Umbilical cord (tissue), 2 donors: Measurements from ENCODE around the gene KRTAP16-1. TPM values are rescaled to one million over a fixed set of nuclear protein-coding genes. Genes with fewer than 3 reads are reported as not detected.
"Not testable (repeated sequence)": the region's sequence is repeated elsewhere in the genome, so short reads cannot be mapped to it uniquely, and the experiment has no call there.

Experiments used
- DNase-seq: peaks from one replicate; pipeline ENCODE4 v3.0.0-alpha.2; 2015; ENCODE audit warnings: low spot score
- total RNA-seq: library from RNA; depleted of rRNA; stranded (reverse); fragments of >200 nt; gene quantifications from one replicate; pipeline ENCODE4 v1.2.3, GENCODE V29; 2014; ENCODE audit warnings: low replicate concordance; ENCODE audit not compliant: insufficient read depth

KRTAP16-1 gene
- total RNA-seq, 1 donor from 2014 or later = not detected

GRCh38 chr17:41301916-41302901, 6.9 kb downstream of the KRTAP16-1 start, which contains the start of gene KRTAP29-1:
KRTAP29-1 (minus strand) TSS chr17:41302851; CDS start chr17:41302851, 0 bp downstream.
- no peak for DNase-seq

DNA sequence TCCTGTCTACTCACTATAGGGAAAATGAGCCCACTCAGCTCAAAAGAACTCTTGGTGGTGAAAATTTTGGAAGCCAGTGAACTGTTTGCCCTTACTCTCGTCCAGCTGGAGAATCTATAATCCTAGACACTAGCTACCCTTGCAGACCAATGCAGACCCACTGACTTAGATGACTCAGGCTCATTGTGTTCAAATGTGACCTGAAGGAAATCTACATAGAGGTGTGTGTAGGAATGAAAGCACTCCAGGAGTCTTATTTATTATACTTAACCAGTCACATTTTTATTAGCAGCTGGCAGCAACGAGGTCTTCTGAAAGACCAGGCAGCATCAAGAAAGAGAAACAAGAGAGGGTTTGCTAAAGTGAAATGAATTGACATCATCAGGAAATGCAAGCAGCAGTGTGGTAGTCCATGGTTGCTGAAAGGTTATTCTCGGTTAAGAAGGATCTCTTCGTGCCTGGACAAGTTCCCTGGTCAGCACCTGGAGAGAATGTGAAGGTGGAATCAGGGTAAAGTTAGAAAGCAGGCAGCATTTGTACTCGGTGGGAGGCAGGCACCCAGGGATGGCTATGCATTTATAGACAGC, 7.8 kb downstream of the KRTAP16-1 start:
- DNase-seq = peak; percentile 16

DNA sequence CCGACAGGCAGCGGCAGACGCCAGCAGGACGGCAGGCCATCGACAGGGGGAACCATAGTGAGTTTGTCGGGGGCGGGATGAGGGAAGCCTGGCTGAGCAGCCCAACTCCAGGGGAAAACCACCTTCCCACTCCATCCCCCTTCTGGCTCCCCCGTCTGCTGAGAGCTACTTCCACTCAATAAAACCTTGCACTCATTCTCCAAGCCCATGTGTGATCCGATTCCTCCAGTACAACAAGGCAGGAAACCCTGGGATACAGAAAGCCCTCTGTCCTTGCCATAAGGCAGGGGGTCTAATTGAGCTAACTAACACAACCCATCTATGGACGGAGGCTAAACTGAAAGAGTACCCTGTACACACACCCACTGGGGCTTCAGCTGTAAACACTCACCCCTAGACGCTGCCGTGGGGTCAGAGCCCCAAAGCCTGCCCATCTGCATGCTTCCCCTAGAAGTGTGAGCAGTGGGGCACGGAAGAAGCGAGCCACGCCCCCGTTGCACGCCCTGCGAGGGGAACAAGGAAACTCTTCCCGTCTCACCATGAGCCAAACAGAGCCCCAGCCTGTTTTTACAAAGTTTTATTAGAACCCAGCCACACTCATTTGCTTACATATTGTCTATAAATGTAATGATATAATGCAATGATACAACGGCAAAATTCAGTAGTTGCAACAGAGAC, 10.5 kb downstream of the KRTAP16-1 start:
- no peak for DNase-seq

DNA sequence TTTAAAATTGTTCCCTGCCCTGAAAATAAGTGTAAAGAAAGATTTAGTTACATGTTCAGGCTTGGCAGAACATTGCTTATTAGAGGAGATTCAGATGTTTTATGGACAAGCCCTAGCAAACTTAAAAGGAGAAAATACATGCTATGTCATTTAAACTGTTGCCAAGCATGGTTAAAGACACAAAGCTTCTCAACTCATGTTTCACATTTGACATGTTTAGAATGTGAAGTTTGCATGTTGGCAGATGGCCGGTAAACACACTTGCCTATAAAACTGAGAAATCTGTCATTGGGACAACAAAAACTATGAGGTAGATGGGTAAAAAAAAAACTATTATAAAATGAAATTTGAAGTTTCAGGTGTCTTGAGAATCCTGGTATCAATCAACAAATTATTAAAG, 12.3 kb downstream of the KRTAP16-1 start:
- peak; percentile 34 for DNase-seq

DNA sequence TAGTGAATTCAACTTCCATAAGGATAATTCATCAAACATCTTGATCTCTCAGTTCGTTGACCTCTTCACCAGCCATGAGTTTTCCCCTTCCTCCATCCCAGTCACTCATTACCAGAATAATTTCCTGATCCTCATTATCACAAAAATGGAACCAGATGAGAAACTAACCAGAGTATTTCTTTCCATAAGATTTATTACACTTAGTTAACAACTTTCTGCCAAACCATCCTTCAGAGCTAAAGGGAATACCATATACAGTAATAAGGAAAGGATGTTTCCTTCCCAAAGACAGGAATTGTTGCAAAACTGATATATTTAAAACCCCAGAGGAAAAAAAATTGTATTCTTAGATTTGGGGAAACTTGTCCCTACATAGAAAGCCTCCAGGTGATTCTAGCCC, 15.1 kb downstream of the KRTAP16-1 start:
- DNase-seq = no peak

DNA sequence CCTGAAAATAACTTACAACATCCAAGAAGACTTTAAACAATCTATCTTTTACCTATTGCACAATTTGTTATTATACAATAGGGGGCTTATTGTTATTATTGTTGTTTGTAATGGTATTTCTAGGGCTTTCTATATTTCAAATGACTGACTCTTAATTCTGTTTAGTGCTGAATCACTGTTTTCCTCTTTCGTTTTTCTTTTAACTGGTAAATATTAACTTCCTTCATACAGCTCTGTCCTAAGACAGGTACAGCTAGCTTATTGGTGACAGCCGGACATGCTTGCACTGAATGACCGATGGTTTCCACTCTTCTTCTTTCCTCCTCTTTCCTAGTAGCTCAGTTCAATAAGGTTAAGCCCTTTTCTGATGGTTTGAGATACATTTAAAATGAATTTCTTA, 22.1 kb downstream of the KRTAP16-1 start:
- DNase-seq = no peak

DNA sequence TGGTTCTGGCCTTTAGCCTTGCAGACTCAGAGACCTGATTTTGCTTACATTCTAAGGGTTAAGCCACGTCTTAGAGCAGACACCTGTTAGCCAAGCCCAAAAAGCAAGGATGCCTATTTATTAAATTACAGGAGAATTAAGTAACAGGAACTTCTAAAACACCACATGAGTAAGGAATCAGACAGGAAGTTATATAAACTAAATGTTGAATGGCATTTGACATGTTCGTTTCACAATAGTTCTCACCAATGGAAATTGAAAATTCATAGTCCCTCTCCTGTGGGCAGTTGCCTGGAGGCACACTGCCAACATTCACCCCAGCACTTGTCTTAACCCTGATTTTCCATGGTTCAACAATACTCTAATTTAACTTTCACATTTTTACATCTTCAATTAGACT, 24.6 kb downstream of the KRTAP16-1 start:
- DNase-seq = no peak

DNA sequence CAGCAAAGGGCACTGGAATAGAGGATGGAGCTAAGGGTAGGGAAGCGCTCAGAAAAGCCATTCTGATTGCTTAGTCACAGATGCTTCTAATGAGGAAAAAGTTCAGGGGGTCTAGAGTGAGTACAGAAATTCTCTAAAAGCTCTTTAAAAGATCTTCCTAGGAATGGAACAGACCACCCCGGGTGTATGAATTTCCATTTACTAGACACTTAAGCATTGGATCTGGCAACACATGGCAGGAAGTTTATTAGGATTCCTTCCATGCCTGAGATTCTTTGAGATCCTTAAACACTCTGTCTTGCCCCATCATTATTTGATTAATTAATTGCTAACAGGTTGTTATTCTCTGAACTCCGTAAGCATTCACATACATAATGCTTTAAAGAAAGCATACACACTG, 25.1 kb downstream of the KRTAP16-1 start:
- no peak for DNase-seq

DNA sequence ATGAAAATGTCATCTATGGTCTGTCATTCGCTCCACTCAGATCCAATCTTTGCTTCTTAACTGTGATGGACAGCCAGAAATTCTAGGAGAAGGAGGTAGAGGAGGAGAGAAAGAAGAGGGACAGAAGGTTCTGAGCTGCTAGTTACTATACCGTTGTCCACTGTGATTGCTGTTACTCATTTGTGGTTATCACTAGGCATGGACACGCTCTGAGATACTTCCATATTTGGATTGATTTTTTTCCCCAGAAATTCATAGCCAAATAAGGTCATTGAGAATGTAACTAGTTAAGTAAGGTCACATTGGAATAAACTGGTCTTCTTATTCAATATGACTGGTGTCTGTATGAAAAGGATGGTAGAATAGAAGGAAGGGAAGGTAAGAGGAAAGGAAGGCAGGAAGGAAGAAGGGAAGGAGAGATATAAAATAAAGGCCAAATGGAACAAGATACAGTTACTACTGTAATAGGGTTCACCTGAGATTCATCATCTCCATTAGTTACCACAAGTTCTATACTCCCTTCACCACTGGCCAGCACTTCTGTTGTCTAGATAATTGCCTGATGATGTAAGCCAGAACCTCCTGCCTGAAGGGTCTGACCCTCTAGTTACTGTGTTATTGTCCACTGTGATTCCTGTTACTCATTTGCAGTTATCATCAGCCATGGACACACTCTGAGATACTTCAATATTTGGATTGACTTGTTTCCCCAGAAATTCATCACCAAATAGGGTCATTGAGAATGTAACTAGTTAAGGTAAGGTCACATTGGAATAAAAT, 30.7 kb downstream of the KRTAP16-1 start:
- no peak for DNase-seq

DNA sequence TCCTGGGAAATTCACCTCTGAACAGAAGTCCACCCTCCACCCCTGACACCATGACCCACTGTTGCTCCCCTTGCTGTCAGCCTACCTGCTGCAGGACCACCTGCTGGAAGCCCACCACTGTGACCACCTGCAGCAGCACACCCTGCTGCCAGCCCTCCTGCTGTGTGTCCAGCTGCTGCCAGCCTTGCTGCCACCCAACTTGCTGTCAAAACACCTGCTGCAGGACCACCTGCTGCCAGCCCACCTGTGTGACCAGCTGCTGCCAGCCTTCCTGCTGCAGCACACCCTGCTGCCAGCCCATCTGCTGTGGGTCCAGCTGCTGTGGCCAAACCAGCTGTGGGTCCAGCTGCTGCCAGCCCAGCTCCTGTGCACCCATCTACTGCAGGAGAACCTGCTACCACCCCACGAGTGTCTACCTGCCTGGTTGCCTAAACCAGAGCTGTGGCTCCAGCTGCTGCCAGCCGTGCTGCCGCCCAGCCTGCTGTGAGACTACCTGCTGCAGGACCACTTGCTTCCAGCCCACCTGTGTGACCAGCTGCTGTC, 33.4 kb downstream of the KRTAP16-1 start, which contains the start of gene KRTAP9-7:
KRTAP9-7 (plus strand) TSS at position 51 of the 543 bp plus-strand sequence; CDS start at position 51, 0 bp downstream.
- not testable (repeated sequence) for DNase-seq

DNA sequence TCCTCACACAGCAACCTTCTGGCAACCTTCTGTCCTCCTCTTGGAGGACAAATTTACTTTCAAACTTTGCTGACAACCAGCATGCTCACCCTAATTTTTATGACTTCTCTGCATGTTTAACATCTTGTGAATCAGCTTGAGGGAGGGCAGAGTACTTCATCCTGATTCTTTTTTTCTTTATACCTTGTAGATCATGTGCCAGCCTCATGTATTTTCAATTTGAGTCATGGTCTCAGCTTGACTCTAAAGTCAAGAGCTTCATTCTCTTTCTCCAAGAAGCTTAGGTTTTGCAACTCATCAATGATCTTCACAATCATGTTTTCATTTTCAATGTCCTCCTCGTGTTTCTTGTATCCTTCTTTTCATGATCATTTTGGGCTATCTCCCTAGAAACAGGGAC, 37.3 kb downstream of the KRTAP16-1 start:
- DNase-seq = no peak

DNA sequence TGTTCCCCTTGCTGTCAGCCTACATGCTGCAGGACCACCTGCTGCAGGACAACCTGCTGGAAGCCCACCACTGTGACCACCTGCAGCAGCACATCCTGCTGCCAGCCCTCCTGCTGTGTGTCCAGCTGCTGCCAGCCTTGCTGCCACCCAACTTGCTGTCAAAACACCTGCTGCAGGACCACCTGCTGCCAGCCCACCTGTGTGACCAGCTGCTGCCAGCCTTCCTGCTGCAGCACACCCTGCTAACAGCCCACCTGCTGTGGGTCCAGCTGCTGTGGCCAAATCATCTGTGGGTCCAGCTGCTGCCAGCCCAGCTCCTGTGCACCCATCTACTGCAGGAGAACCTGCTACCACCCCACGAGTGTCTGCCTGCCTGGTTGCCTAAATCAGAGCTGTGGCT, 37.8 kb downstream of the KRTAP16-1 start:
- not testable (repeated sequence) for DNase-seq

DNA sequence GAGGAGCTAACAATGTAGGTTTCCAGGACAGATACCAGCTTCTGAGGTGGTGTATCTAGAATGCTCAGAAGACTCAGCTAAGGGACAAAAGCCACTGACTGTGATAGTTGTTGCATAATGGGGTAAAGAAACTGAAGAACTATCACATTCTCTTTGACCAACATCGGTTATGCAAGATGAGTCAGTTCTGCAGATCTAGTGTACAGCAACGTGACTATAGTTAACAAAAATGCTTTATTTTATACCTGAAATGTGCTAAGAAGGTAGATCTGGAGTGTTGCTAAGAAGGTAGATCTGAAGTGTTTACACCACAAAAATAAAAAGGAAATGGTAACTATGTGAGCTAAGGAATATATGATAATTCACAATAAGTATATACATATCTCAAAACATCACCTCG, 41.4 kb downstream of the KRTAP16-1 start:
- no peak for DNase-seq

- DNase-seq = no peak
Observed at GRCh38 chr17:41265078-41265477, 44.0 kb downstream of the KRTAP16-1 start, which contains the start of gene KRTAP9-6. KRTAP9-6 (plus strand) TSS chr17:41265378; CDS start chr17:41265378, 0 bp downstream.

GRCh38 chr17:41264599-41264998, 44.5 kb downstream of the KRTAP16-1 start:
- DNase-seq = no peak

DNA sequence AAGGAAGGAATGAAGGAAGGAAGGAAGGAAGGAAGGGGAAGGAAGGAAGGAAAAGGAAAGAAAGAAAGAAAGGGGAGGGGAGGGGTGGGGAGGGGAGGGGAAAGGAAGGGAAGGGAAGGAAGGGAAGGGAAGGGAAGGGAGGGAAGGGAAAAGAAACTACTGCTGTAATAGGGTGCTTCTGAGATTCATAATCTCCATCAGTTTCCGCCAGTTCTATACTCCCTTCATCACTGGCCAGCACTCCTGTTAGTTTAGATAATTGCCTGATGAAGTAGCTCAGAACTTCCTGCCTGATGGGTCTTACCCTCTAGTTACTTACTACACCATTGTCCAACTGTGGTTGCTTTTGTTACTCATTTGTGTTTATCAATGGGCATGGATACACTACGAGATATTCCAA, 45.9 kb downstream of the KRTAP16-1 start:
- DNase-seq = no peak

GRCh38 chr17:41258406-41258805, 50.7 kb downstream of the KRTAP16-1 start:
- no peak for DNase-seq
